Activated T-cell treated with anti-CD3 and anti-CD28 coated beads, Interleukin-2, amount 50 U/mL, for 4 hours (primary cell): ENCODE data around the gene COL17A1. TPM values are rescaled to one million over a fixed set of nuclear protein-coding genes. Genes with fewer than 3 reads are reported as not detected.

Source experiments
- ATAC-seq, 2 donors: fragments of 200-7000 bp; cut with Tn5 transposase; one replicate each; pipeline ENCODE4 v1.10.0; 2021
- DNase-seq: peaks from one replicate; pipeline ENCODE4 v3.0.0-alpha.2; 2020
- H3K27me3 Mint-ChIP-seq: one replicate; pipeline ENCODE4 v1.8.0; 2021; ENCODE audit warnings: low read depth, mixed read lengths
- H3K36me3 Mint-ChIP-seq: one replicate; pipeline ENCODE4 v1.8.0; 2022; ENCODE audit warnings: mixed read lengths; ENCODE audit not compliant: insufficient read depth
- H3K4me1 Mint-ChIP-seq: one replicate; pipeline ENCODE4 v1.8.0; 2021; ENCODE audit warnings: low read depth, mixed read lengths
- H3K4me3 Mint-ChIP-seq: one replicate; pipeline ENCODE4 v1.8.0; 2021; ENCODE audit warnings: mild to moderate bottlenecking, moderate library complexity, mixed read lengths
- H3K9me3 Mint-ChIP-seq: one replicate; pipeline ENCODE4 v1.8.0; 2021; ENCODE audit warnings: mixed read lengths
- total RNA-seq, 3 donors: library from RNA; stranded (reverse); gene quantifications; one replicate each; pipeline ENCODE4 v1.2.1, GENCODE V29; 2021

Gene COL17A1
- total RNA-seq, 3 donors from 2014 or later = 0.23 TPM; not detected in 2

GRCh38 chr10:104022026-104022425 is 63.7 kb downstream of the COL17A1 start:
- Mint-ChIP-seq H3K27me3 (no peaks in the 10 kb centered on the region), H3K36me3 (peaks cover 56% of the 10 kb centered on the region), H3K4me1 (peaks cover 3% of the 10 kb centered on the region), H3K9me3 (no peaks in the 10 kb centered on the region), H3K4me3 (no peak overlapping the region)
- ATAC-seq (no peak), DNase-seq (no peak)

- H3K4me1 Mint-ChIP-seq = peaks cover 3% of the 10 kb centered on the region
- H3K36me3 Mint-ChIP-seq = peaks cover 56% of the 10 kb centered on the region
- ATAC-seq (no peak), DNase-seq (no peak)
- no peak overlapping the region for H3K4me3 Mint-ChIP-seq
- H3K9me3 Mint-ChIP-seq = no peaks in the 10 kb centered on the region
- H3K27me3 Mint-ChIP-seq = no peaks in the 10 kb centered on the region
Observed at GRCh38 chr10:104021246-104021645, 64.4 kb downstream of the COL17A1 start.

- Mint-ChIP-seq H3K27me3 (no peaks in the 10 kb centered on the region), H3K9me3 (no peaks in the 10 kb centered on the region), H3K4me1 (peaks cover 3% of the 10 kb centered on the region), H3K36me3 (peaks cover 52% of the 10 kb centered on the region), H3K4me3 (no peak overlapping the region)
- no peak for DNase-seq
- no peak for ATAC-seq
Observed at GRCh38 chr10:104020020-104020419, 65.7 kb downstream of the COL17A1 start.

- Mint-ChIP-seq H3K9me3 (no peaks in the 10 kb centered on the region), H3K36me3 (peaks cover 39% of the 10 kb centered on the region), H3K4me1 (peaks cover 3% of the 10 kb centered on the region), H3K27me3 (no peaks in the 10 kb centered on the region), H3K4me3 (no peak overlapping the region)
- ATAC-seq (no peak), DNase-seq (no peak)
Observed at GRCh38 chr10:104018471-104018870, 67.2 kb downstream of the COL17A1 start.

GRCh38 chr10:104016661-104017060 is 69.0 kb downstream of the COL17A1 start:
- H3K4me1 Mint-ChIP-seq = peaks cover 2% of the 10 kb centered on the region
- H3K4me3 Mint-ChIP-seq = no peak overlapping the region
- DNase-seq = no peak
- no peak for ATAC-seq
- H3K36me3 Mint-ChIP-seq = peaks cover 28% of the 10 kb centered on the region
- no peaks in the 10 kb centered on the region for H3K27me3 Mint-ChIP-seq
- no peaks in the 10 kb centered on the region for H3K9me3 Mint-ChIP-seq

- no peak for ATAC-seq
- Mint-ChIP-seq H3K27me3 (no peaks in the 10 kb centered on the region), H3K4me1 (peaks cover 2% of the 10 kb centered on the region), H3K4me3 (no peak overlapping the region), H3K9me3 (no peaks in the 10 kb centered on the region), H3K36me3 (peaks cover 14% of the 10 kb centered on the region)
- no peak for DNase-seq
Observed at GRCh38 chr10:104014176-104014575, 71.5 kb downstream of the COL17A1 start.

GRCh38 chr10:104013489-104013888 is 72.2 kb downstream of the COL17A1 start:
- H3K4me1 Mint-ChIP-seq = peaks cover 2% of the 10 kb centered on the region
- no peaks in the 10 kb centered on the region for H3K27me3 Mint-ChIP-seq
- H3K9me3 Mint-ChIP-seq = no peaks in the 10 kb centered on the region
- peaks cover 10% of the 10 kb centered on the region for H3K36me3 Mint-ChIP-seq
- DNase-seq = no peak
- no peak for ATAC-seq
- no peak overlapping the region for H3K4me3 Mint-ChIP-seq

- ATAC-seq (no peak), DNase-seq (no peak)
- Mint-ChIP-seq H3K9me3 (no peaks in the 10 kb centered on the region), H3K36me3 (peaks cover 9% of the 10 kb centered on the region), H3K4me1 (no peaks in the 10 kb centered on the region), H3K4me3 (no peak overlapping the region), H3K27me3 (no peaks in the 10 kb centered on the region)
Observed at GRCh38 chr10:104011904-104012303, 73.8 kb downstream of the COL17A1 start.

- H3K4me3 Mint-ChIP-seq = no peak overlapping the region
- DNase-seq = no peak
- no peaks in the 10 kb centered on the region for H3K9me3 Mint-ChIP-seq
- H3K27me3 Mint-ChIP-seq = no peaks in the 10 kb centered on the region
- peak; percentile 48 to 54 for ATAC-seq
- H3K4me1 Mint-ChIP-seq = peaks cover 11% of the 10 kb centered on the region
- H3K36me3 Mint-ChIP-seq = peaks cover 34% of the 10 kb centered on the region
Observed at GRCh38 chr10:104005172-104005863, 80.4 kb downstream of the COL17A1 start.

- H3K36me3 Mint-ChIP-seq = peaks cover 29% of the 10 kb centered on the region
- ATAC-seq (no peak), DNase-seq (no peak)
- H3K4me3 Mint-ChIP-seq = no peak overlapping the region
- H3K4me1 Mint-ChIP-seq = peaks cover 11% of the 10 kb centered on the region
- H3K9me3 Mint-ChIP-seq = no peaks in the 10 kb centered on the region
- H3K27me3 Mint-ChIP-seq = no peaks in the 10 kb centered on the region
Observed at GRCh38 chr10:104002911-104003310, 82.8 kb downstream of the COL17A1 start.

GRCh38 chr10:103998805-103999204 is 86.9 kb downstream of the COL17A1 start:
- Mint-ChIP-seq H3K4me1 (peaks cover 11% of the 10 kb centered on the region), H3K4me3 (no peak overlapping the region), H3K36me3 (peaks cover 37% of the 10 kb centered on the region), H3K9me3 (no peaks in the 10 kb centered on the region), H3K27me3 (no peaks in the 10 kb centered on the region)
- no peak for DNase-seq
- ATAC-seq = no peak

GRCh38 chr10:103995134-103995533 is 90.5 kb downstream of the COL17A1 start:
- Mint-ChIP-seq H3K4me1 (peaks cover 7% of the 10 kb centered on the region), H3K9me3 (no peaks in the 10 kb centered on the region), H3K36me3 (peaks cover 23% of the 10 kb centered on the region), H3K4me3 (no peak overlapping the region), H3K27me3 (no peaks in the 10 kb centered on the region)
- ATAC-seq = no peak
- DNase-seq = no peak

GRCh38 chr10:103991393-103992128 is 94.1 kb downstream of the COL17A1 start:
- DNase-seq = no peak
- Mint-ChIP-seq H3K4me1 (peaks cover 30% of the 10 kb centered on the region), H3K4me3 (no peak overlapping the region), H3K27me3 (no peaks in the 10 kb centered on the region), H3K9me3 (no peaks in the 10 kb centered on the region), H3K36me3 (peaks cover 18% of the 10 kb centered on the region)
- ATAC-seq = no peak

GRCh38 chr10:103990531-103990930 is 95.1 kb downstream of the COL17A1 start:
- peaks cover 34% of the 10 kb centered on the region for H3K4me1 Mint-ChIP-seq
- no peak for DNase-seq
- H3K27me3 Mint-ChIP-seq = no peaks in the 10 kb centered on the region
- H3K9me3 Mint-ChIP-seq = no peaks in the 10 kb centered on the region
- no peak for ATAC-seq
- peaks cover 19% of the 10 kb centered on the region for H3K36me3 Mint-ChIP-seq
- no peak overlapping the region for H3K4me3 Mint-ChIP-seq

GRCh38 chr10:103990121-103990520 is 95.6 kb downstream of the COL17A1 start:
- no peaks in the 10 kb centered on the region for H3K9me3 Mint-ChIP-seq
- no peak overlapping the region for H3K4me3 Mint-ChIP-seq
- H3K4me1 Mint-ChIP-seq = peaks cover 37% of the 10 kb centered on the region
- ATAC-seq = no peak
- no peaks in the 10 kb centered on the region for H3K27me3 Mint-ChIP-seq
- no peak for DNase-seq
- H3K36me3 Mint-ChIP-seq = peaks cover 19% of the 10 kb centered on the region
